RWPE1 (cell line): ENCODE results near the gene MYO18A.
A peak's percentile ranks its signal among the peaks of the same experiment; 100 is the strongest.

ENCODE experiments used
- CTCF ChIA-PET: fragments of 350-600 bp; sonication (Branson Sonifier 250); formaldehyde crosslinking; extraction: SDS; loops from one replicate; lab custom pipeline; 2021; lab: Yijun Ruan, JAX
- POLR2A ChIA-PET: fragments of 400-600 bp; formaldehyde crosslinking; extraction: SDS; loops from one replicate; lab custom pipeline; 2020; ENCODE audit warnings: antibody characterized with exemption; ENCODE audit not compliant: low non-redundant PET; lab: Yijun Ruan, JAX
- DNase-seq: peaks from one replicate; pipeline ENCODE4 v3.0.0; 2012; ENCODE audit warnings: low spot score
- H3K27ac ChIP-seq: fragments of 450-650 bp; 2 replicates; pipeline ENCODE4 v1.5.1; 2017
- TF ChIP-seq, protein P1 (sequence below): fragments of 450-650 bp; conservative IDR thresholded peaks from 2 replicates; pipeline ENCODE4 v1.5.1; 2017; ENCODE audit warnings: low read depth, mild to moderate bottlenecking

Gene MYO18A

DNA sequence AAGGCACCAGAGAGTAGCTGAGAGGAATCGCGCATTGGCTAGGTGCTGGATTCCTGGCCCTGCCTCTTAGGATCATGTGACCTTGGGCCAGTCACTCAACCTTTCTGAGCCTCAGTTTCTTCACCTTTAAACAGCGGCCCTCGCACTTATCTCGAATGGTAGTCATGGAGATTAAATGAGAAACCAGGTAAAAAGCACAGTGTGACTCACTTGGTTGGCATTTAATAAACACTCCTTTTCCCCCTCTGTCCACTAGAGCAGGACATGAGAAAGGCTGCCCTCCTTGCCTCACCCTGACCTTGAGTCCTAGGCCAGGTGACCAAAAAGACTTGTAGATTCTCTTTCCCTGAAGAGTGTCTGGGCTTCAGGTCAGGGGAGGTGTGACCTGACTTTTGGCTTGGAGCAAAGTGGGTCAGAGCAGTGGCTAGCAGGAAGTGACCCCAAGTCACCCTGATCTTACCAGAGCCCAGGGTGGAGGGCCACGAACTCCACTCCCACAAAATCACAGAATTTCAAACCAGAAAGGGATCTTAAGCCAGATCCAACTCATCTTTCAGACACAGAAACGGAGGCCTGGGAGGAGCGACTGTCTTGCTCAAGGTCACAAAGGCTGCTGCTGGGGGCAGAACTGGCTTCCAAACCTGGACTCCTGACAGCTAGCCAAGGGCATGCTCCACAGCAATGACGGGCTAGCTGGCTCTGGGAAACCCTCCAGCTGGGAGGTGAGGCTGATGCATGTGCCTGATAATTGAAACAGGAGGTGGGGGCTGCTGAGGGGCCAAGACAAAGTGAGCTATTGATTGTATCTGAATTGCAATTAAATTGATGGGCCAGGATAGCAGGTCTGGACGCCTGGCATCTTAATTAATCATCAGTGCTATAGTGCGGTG is 72.0 kb downstream of the MYO18A start:
- TF ChIP-seq, protein P1, sequence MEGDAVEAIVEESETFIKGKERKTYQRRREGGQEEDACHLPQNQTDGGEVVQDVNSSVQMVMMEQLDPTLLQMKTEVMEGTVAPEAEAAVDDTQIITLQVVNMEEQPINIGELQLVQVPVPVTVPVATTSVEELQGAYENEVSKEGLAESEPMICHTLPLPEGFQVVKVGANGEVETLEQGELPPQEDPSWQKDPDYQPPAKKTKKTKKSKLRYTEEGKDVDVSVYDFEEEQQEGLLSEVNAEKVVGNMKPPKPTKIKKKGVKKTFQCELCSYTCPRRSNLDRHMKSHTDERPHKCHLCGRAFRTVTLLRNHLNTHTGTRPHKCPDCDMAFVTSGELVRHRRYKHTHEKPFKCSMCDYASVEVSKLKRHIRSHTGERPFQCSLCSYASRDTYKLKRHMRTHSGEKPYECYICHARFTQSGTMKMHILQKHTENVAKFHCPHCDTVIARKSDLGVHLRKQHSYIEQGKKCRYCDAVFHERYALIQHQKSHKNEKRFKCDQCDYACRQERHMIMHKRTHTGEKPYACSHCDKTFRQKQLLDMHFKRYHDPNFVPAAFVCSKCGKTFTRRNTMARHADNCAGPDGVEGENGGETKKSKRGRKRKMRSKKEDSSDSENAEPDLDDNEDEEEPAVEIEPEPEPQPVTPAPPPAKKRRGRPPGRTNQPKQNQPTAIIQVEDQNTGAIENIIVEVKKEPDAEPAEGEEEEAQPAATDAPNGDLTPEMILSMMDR: no peak
- POLR2A ChIA-PET: no interaction called here
- CTCF ChIA-PET: no interaction called here

DNA sequence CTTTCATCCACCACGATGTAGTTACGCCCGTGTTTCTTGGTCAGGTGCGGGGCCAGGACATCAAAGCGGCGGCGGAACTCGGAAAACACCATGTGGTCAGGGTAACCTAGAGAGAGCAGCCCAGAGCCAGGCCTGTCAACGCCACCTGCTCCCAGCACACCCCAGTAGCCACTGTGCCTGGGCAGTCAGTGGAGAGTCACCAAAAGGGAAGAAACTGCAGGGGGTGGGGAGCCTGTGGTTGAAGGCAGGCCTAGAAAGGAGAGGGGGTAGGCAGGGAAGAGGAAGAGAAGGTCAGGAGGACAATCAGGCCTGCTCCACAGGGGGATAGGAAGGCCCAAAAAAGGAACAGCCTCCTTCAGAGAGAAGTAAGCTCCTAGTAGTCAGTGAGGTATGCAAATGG is 73.1 kb downstream of the MYO18A start:
- POLR2A ChIA-PET: no interaction called here
- DNase-seq: no peak
- TF ChIP-seq, protein P1: no peak
- H3K27ac ChIP-seq: no peak overlapping the region
- CTCF ChIA-PET: interaction anchor here (0.6 kb wide), 1 partner anchor 9 kb away, joined by 3 read pairs; no protein-coding TSS in a partner anchor

More for the DNA sequence above, 72.0 kb downstream of the MYO18A start:
- peak overlapping the region; percentile 45 for H3K27ac ChIP-seq
- peak; percentile 57 for DNase-seq

DNA sequence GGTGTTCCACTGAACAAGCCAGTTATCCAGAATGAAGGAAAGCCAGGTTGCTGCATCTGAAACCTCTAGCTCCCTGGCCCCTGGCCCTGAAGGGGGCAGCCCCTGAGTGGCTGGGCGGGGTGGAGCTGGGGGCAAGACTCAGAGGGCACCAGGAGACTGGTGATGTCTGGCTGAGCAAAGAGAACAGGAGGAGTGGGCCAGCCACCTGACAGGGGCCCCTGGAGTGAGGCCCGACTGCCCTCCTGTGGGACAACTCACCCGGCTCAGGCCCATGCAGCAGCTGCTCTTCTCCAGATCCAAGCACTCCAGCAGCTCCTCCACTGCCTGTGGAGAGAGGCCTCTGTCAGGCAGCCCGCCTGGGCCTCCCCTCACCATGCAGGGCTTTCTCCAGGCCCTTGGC is 76.9 kb downstream of the MYO18A start:
- H3K27ac ChIP-seq: 0 out of 2 replicates have a peak overlapping the region, but pooled peaks have one; percentile 15
- CTCF ChIA-PET: interaction anchor here (1.1 to 1.5 kb wide), 2 partner anchors 14 to 377 kb away, joined by 3 read pairs; no protein-coding TSS in a partner anchor
- POLR2A ChIA-PET: no interaction called here
- no peak for DNase-seq
- TF ChIP-seq, protein P1: no peak

DNA sequence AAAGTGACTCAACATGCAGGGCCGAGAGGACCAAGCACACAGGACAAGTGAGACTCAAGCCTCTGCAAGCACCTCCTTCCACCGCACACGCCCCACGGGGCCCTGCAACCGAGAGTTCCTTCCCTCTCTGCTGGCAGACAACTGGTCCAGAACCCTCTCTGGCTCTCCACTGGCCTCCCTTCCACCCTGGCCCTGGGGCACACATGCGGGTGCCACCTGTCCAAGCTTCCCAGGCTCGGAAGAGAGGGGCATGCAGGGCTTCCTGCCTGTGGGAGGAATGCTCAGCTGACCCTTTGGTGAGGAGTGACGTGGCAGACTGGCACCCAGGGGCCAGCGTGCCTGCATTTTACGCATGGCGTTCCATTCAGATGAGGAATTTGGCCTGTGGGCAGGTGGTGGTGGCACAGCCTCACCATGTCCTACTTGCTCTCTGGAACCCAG is 77.4 kb downstream of the MYO18A start:
- TF ChIP-seq, protein P1: no peak
- ChIA-PET CTCF (interaction anchor here (1.1 to 1.5 kb wide), 2 partner anchors 15 to 376 kb away, joined by 3 read pairs; no protein-coding TSS in a partner anchor), POLR2A (no interaction called here)
- peak; percentile 50 for DNase-seq
- H3K27ac ChIP-seq: peak overlapping the region; percentile 15; the same call in 1 of the 2 replicates

DNA sequence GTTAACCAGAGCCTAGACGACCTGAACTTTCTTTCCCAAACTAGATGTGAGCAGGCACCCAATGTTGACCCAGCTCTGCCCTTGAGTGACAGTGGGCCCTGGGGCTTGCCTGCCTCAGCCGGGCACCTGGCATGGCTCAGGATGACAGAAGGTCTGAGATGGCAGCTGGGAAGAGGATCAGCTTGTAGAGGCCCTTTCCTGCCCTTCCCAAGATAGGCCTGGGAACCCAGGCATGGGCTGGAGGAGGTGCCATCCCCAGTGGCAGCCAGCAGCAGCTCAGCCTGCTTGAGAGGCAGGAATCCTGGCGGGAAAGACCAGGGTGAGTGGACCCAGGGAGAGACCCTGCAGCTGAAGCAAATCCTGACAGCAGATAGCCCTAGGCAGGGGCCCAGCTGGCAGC is 78.2 kb downstream of the MYO18A start:
- H3K27ac ChIP-seq: peak overlapping the region; percentile 15; the same call in 1 of the 2 replicates
- DNase-seq: no peak
- POLR2A ChIA-PET: no interaction called here
- TF ChIP-seq, protein P1: no peak
- CTCF ChIA-PET: interaction anchor here (1.5 kb wide), 1 partner anchor 375 kb away, joined by 3 read pairs; no protein-coding TSS in a partner anchor

DNA sequence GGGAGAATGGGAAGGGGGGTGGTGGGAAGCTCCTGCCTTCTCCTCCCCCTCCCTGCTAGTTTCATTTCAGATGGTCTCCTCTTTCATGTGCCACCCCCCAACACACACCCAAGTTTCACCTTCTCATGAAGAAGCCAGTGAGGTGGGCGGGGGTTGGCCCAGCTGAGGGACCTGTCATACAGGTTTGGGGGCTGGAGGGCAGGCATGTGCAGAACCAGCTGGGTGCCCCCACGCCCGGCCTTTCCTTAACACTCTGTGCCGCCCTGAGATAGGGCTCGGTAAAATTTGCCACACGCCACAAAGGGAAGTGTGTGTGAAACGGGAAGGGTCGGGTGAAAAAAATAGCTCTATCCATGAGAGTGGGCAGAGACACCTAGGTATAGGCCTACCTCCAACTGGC is 79.9 kb downstream of the MYO18A start:
- DNase-seq: no peak
- ChIA-PET CTCF (interaction anchor here (1.1 to 1.4 kb wide), 2 partner anchors 12 to 17 kb away, joined by 4 to 6 read pairs; no protein-coding TSS in a partner anchor), POLR2A (no interaction called here)
- TF ChIP-seq, protein P1: no peak
- no peak overlapping the region for H3K27ac ChIP-seq
